WTC11 (cell line): Measurements from ENCODE around the gene IGSF5. TPM values are rescaled to one million over a fixed set of nuclear protein-coding genes. Genes with fewer than 3 reads are reported as not detected.

Experiments
- ATAC-seq: fragments of 200-7000 bp; cut with Tn5 transposase; 2 replicates; pipeline ENCODE4 v1.10.0; 2021; ENCODE audit warnings: mild to moderate bottlenecking, moderate library complexity
- CTCF ChIA-PET: fragments of 300-600 bp; sonication (Branson Sonifier 250); formaldehyde crosslinking; loops from one replicate; lab custom pipeline; 2021; ENCODE audit warnings: antibody characterized with exemption; lab: Charles Lee
- POLR2A ChIA-PET: fragments of 350-600 bp; sonication (Branson Sonifier 250); formaldehyde crosslinking; loops from one replicate; lab custom pipeline; 2021; ENCODE audit warnings: antibody characterized with exemption; lab: Charles Lee
- DNase-seq: peaks from one replicate; pipeline ENCODE4 v3.0.0; 2021; ENCODE audit warnings: low spot score
- H3K27ac Mint-ChIP-seq: 2 replicates; pipeline ENCODE4 v1.8.0; 2021; ENCODE audit warnings: mixed read lengths
- H3K27me3 Mint-ChIP-seq: 2 replicates; pipeline ENCODE4 v1.8.0; 2021; ENCODE audit warnings: low read depth, mild to moderate bottlenecking, moderate library complexity, mixed read lengths
- H3K36me3 Mint-ChIP-seq: 2 replicates; pipeline ENCODE4 v1.8.0; 2021; ENCODE audit warnings: mixed read lengths
- H3K4me1 Mint-ChIP-seq: 2 replicates; pipeline ENCODE4 v1.8.0; 2022; ENCODE audit warnings: mixed read lengths
- H3K4me3 Mint-ChIP-seq: 2 replicates; pipeline ENCODE4 v1.8.0; 2021; ENCODE audit warnings: mild to moderate bottlenecking, moderate library complexity, mixed read lengths
- H3K9me3 Mint-ChIP-seq: 2 replicates; pipeline ENCODE4 v1.8.0; 2021; ENCODE audit warnings: mixed read lengths
- FOXP1 ChIP-seq: sonication (generic); formaldehyde crosslinking; IDR thresholded peaks from 2 replicates; pipeline ENCODE4 v1.8.0; 2022; ENCODE audit warnings: missing genetic modification reagents, mild to moderate bottlenecking, moderate library complexity, borderline replicate concordance
- GRHL2 ChIP-seq: fragments of 250-450 bp; sonication (Bioruptor Pico); IDR thresholded peaks from 2 replicates; pipeline ENCODE4 v1.8.0; 2022; ENCODE audit warnings: mild to moderate bottlenecking, moderate library complexity; ENCODE audit not compliant: insufficient replicate concordance, severe bottlenecking
- HMGA2 ChIP-seq: fragments of 250-450 bp; sonication (Bioruptor Pico); IDR thresholded peaks from 2 replicates; pipeline ENCODE4 v1.4.0; 2021; ENCODE audit warnings: mild to moderate bottlenecking, moderate library complexity
- IRF2 ChIP-seq: sonication (generic); formaldehyde crosslinking; IDR thresholded peaks from 2 replicates; pipeline ENCODE4 v1.8.0; 2022; ENCODE audit warnings: low read depth, missing genetic modification reagents, borderline replicate concordance
- MYBL2 ChIP-seq: sonication (generic); formaldehyde crosslinking; IDR thresholded peaks from 2 replicates; pipeline ENCODE4 v1.8.1; 2023; ENCODE audit warnings: mild to moderate bottlenecking, moderate library complexity, missing genetic modification reagents
- NFE2L1 ChIP-seq: sonication (generic); formaldehyde crosslinking; IDR thresholded peaks from 2 replicates; pipeline ENCODE4 v1.8.1; 2023; ENCODE audit warnings: missing genetic modification reagents
- OVOL2 ChIP-seq: fragments of 250-450 bp; sonication (Bioruptor Pico); IDR thresholded peaks from 2 replicates; pipeline ENCODE4 v1.9.0; 2021; ENCODE audit warnings: mild to moderate bottlenecking, borderline replicate concordance
- SMAD3 ChIP-seq: sonication (generic); formaldehyde crosslinking; IDR thresholded peaks from 2 replicates; pipeline ENCODE4 v1.8.0; 2022; ENCODE audit warnings: missing genetic modification reagents, mild to moderate bottlenecking, borderline replicate concordance
- TCF7 ChIP-seq: sonication (generic); formaldehyde crosslinking; IDR thresholded peaks from 2 replicates; pipeline ENCODE4 v1.8.0; 2022; ENCODE audit warnings: mild to moderate bottlenecking, low read depth, missing genetic modification reagents, moderate library complexity
- TEAD1 ChIP-seq: sonication (generic); formaldehyde crosslinking; IDR thresholded peaks from 2 replicates; pipeline ENCODE4 v1.8.0; 2022; ENCODE audit warnings: mild to moderate bottlenecking, missing genetic modification reagents
- ZBTB21 ChIP-seq: sonication (generic); formaldehyde crosslinking; IDR thresholded peaks from 2 replicates; pipeline ENCODE4 v1.8.1; 2023; ENCODE audit warnings: mild to moderate bottlenecking, missing genetic modification reagents, borderline replicate concordance
- ZNF232 ChIP-seq: sonication (generic); formaldehyde crosslinking; IDR thresholded peaks from 2 replicates; pipeline ENCODE4 v1.8.0; 2022; ENCODE audit warnings: mild to moderate bottlenecking, missing genetic modification reagents
- ZNF263 ChIP-seq: sonication (generic); formaldehyde crosslinking; IDR thresholded peaks from 2 replicates; pipeline ENCODE4 v1.8.1; 2022; ENCODE audit warnings: low read depth, mild to moderate bottlenecking, moderate library complexity, missing genetic modification reagents
- total RNA-seq: library from RNA; stranded (reverse); gene quantifications from 3 replicates; pipeline ENCODE4 v1.2.3, GENCODE V29; 2021
- TF ChIP-seq, protein P1 (sequence below): sonication (generic); formaldehyde crosslinking; IDR thresholded peaks from 2 replicates; pipeline ENCODE4 v1.8.1; 2023; ENCODE audit warnings: mild to moderate bottlenecking, moderate library complexity, missing genetic modification reagents
- TF ChIP-seq, protein P2 (sequence below): sonication (generic); formaldehyde crosslinking; IDR thresholded peaks from 2 replicates; pipeline ENCODE4 v1.8.1; 2022; ENCODE audit warnings: low read depth, mild to moderate bottlenecking, moderate library complexity, missing genetic modification reagents, borderline replicate concordance
- TF ChIP-seq, protein P3 (sequence below): sonication (generic); formaldehyde crosslinking; IDR thresholded peaks from 2 replicates; pipeline ENCODE4 v1.8.1; 2022; ENCODE audit warnings: low read depth, missing genetic modification reagents, borderline replicate concordance
- TF ChIP-seq, protein P4 (sequence below): sonication (generic); formaldehyde crosslinking; IDR thresholded peaks from 2 replicates; pipeline ENCODE4 v1.8.1; 2023; ENCODE audit warnings: mild to moderate bottlenecking, missing genetic modification reagents
- TF ChIP-seq, protein P5 (sequence below): sonication (generic); formaldehyde crosslinking; IDR thresholded peaks from 2 replicates; pipeline ENCODE4 v1.8.1; 2023; ENCODE audit warnings: mild to moderate bottlenecking, missing genetic modification reagents, borderline replicate concordance
- TF ChIP-seq, protein P6 (sequence below): fragments of 250-450 bp; sonication (Bioruptor Pico); IDR thresholded peaks from 2 replicates; pipeline ENCODE4 v1.8.0; 2021; ENCODE audit warnings: mild to moderate bottlenecking

The IGSF5 gene
- total RNA-seq, 1 experiment from 2014 or later, result 3.6 TPM

DNA sequence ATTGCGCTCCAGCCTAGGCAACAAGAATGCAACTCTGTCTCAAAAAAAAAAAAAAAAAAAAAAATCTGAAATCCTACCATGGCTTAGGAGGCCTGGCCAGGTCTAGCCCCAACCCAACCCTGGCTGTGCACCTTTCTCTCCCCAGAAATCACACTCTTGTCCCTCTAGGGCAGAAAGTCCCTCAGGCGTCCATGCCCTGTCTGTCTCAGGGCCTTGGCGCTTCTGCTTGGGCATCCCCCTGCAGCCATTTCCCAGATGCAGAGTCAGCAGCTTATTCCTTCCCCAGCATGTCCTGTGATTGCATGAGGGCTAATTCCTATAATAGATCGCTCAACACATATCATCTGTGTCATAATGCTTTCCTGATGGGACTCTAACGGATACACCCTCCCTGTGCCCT lies 65.0 kb downstream of the IGSF5 start:
- no peak overlapping the region for H3K4me3 Mint-ChIP-seq
- ATAC-seq (no peak), DNase-seq (no peak)
- H3K27me3 Mint-ChIP-seq, result peaks cover 3% of the 10 kb centered on the region
- ChIA-PET CTCF (no interaction called here), POLR2A (interaction anchor here (0.7 kb wide), 1 partner anchor 295 kb away, joined by 9 read pairs; no protein-coding TSS in a partner anchor)
- H3K9me3 Mint-ChIP-seq, result peaks cover 49% of the 10 kb centered on the region
- peaks cover 26% of the 10 kb centered on the region for H3K36me3 Mint-ChIP-seq
- TF ChIP-seq GRHL2 (CRISPR knock-in tag) (no peak), MYBL2 (CRISPR knock-in tag) (no peak), FOXP1 (CRISPR knock-in tag) (no peak), ZNF263 (CRISPR knock-in tag) (no peak), ZNF232 (no peak), ZBTB21 (no peak)
- TF ChIP-seq, protein P1, sequence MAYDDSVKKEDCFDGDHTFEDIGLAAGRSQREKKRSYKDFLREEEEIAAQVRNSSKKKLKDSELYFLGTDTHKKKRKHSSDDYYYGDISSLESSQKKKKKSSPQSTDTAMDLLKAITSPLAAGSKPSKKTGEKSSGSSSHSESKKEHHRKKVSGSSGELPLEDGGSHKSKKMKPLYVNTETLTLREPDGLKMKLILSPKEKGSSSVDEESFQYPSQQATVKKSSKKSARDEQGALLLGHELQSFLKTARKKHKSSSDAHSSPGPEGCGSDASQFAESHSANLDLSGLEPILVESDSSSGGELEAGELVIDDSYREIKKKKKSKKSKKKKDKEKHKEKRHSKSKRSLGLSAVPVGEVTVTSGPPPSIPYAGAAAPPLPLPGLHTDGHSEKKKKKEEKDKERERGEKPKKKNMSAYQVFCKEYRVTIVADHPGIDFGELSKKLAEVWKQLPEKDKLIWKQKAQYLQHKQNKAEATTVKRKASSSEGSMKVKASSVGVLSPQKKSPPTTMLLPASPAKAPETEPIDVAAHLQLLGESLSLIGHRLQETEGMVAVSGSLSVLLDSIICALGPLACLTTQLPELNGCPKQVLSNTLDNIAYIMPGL (CRISPR knock-in tag), result no peak
- TF ChIP-seq, protein P2, sequence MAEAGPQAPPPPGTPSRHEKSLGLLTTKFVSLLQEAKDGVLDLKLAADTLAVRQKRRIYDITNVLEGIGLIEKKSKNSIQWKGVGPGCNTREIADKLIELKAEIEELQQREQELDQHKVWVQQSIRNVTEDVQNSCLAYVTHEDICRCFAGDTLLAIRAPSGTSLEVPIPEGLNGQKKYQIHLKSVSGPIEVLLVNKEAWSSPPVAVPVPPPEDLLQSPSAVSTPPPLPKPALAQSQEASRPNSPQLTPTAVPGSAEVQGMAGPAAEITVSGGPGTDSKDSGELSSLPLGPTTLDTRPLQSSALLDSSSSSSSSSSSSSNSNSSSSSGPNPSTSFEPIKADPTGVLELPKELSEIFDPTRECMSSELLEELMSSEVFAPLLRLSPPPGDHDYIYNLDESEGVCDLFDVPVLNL (CRISPR knock-in tag), result no peak
- TF ChIP-seq, protein P3, sequence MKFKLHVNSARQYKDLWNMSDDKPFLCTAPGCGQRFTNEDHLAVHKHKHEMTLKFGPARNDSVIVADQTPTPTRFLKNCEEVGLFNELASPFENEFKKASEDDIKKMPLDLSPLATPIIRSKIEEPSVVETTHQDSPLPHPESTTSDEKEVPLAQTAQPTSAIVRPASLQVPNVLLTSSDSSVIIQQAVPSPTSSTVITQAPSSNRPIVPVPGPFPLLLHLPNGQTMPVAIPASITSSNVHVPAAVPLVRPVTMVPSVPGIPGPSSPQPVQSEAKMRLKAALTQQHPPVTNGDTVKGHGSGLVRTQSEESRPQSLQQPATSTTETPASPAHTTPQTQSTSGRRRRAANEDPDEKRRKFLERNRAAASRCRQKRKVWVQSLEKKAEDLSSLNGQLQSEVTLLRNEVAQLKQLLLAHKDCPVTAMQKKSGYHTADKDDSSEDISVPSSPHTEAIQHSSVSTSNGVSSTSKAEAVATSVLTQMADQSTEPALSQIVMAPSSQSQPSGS (CRISPR knock-in tag), result no peak
- no peak overlapping the region for H3K27ac Mint-ChIP-seq
- peaks cover 5% of the 10 kb centered on the region; the same call in 1 of the 2 replicates for H3K4me1 Mint-ChIP-seq

DNA sequence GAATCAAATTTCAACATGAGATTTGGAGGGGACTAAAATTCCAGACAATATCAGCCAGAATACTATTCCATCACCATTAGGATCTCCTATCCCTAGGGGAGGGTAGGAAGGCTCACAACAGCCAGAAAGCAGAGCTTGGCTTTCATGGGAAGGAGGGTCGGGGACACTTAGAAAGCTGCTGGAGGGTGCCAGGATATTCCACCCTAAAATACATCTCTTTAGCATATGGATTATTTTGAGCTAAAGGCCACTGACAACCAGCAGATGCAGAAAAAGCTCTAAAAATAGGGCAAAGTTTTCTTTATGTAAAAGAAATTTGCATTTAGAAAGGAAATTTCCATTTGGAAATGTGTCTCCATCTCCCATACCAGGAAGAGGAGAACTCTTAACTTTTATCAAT lies 68.0 kb downstream of the IGSF5 start:
- peaks cover 26% of the 10 kb centered on the region for H3K36me3 Mint-ChIP-seq
- no peaks in the 10 kb centered on the region for H3K27me3 Mint-ChIP-seq
- ChIA-PET POLR2A (no interaction called here), CTCF (no interaction called here)
- peaks cover 5% of the 10 kb centered on the region; the same call in 1 of the 2 replicates for H3K4me1 Mint-ChIP-seq
- H3K4me3 Mint-ChIP-seq, result no peak overlapping the region
- ATAC-seq, result no peak
- no peak for TF ChIP-seq TCF7 (CRISPR knock-in tag)
- no peak overlapping the region for H3K27ac Mint-ChIP-seq
- no peak for DNase-seq
- peaks cover 45% of the 10 kb centered on the region for H3K9me3 Mint-ChIP-seq

DNA sequence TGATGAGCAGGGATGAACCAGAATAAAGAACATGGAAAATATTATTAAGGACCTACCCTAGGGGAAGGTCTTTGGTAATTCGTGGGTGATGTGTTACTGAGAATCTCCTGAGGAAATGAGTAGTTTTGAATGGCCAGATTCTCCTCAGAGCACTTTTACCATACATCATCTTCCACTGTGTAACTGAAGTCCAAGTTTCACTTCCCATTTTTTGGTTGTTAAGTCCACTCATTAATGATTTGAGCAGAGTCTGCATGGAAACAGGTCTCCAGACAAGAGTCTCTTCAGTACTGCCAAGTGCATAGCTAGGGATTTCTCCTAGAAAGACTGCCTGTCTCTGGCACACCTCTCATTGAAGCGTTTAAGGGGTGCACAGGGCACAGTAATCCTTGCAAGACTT lies 73.6 kb downstream of the IGSF5 start:
- ATAC-seq, result no peak
- DNase-seq, result no peak
- ChIA-PET CTCF (no interaction called here), POLR2A (no interaction called here)
- Mint-ChIP-seq H3K36me3 (peaks cover 2% of the 10 kb centered on the region), H3K27me3 (no peaks in the 10 kb centered on the region), H3K4me1 (peaks cover under 1% of the 10 kb centered on the region; the same call in 1 of the 2 replicates), H3K27ac (no peak overlapping the region), H3K9me3 (peaks cover 35% of the 10 kb centered on the region), H3K4me3 (no peak overlapping the region)
- TF ChIP-seq, protein P1 (CRISPR knock-in tag), result no peak
- no peak for TF ChIP-seq SMAD3 (CRISPR knock-in tag)
- TF ChIP-seq TEAD1 (CRISPR knock-in tag), result no peak
- no peak for TF ChIP-seq HMGA2 (CRISPR knock-in tag)
- TF ChIP-seq, protein P4, sequence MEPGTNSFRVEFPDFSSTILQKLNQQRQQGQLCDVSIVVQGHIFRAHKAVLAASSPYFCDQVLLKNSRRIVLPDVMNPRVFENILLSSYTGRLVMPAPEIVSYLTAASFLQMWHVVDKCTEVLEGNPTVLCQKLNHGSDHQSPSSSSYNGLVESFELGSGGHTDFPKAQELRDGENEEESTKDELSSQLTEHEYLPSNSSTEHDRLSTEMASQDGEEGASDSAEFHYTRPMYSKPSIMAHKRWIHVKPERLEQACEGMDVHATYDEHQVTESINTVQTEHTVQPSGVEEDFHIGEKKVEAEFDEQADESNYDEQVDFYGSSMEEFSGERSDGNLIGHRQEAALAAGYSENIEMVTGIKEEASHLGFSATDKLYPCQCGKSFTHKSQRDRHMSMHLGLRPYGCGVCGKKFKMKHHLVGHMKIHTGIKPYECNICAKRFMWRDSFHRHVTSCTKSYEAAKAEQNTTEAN (CRISPR knock-in tag), result no peak
- TF ChIP-seq GRHL2 (CRISPR knock-in tag), result no peak
- TF ChIP-seq, protein P5, sequence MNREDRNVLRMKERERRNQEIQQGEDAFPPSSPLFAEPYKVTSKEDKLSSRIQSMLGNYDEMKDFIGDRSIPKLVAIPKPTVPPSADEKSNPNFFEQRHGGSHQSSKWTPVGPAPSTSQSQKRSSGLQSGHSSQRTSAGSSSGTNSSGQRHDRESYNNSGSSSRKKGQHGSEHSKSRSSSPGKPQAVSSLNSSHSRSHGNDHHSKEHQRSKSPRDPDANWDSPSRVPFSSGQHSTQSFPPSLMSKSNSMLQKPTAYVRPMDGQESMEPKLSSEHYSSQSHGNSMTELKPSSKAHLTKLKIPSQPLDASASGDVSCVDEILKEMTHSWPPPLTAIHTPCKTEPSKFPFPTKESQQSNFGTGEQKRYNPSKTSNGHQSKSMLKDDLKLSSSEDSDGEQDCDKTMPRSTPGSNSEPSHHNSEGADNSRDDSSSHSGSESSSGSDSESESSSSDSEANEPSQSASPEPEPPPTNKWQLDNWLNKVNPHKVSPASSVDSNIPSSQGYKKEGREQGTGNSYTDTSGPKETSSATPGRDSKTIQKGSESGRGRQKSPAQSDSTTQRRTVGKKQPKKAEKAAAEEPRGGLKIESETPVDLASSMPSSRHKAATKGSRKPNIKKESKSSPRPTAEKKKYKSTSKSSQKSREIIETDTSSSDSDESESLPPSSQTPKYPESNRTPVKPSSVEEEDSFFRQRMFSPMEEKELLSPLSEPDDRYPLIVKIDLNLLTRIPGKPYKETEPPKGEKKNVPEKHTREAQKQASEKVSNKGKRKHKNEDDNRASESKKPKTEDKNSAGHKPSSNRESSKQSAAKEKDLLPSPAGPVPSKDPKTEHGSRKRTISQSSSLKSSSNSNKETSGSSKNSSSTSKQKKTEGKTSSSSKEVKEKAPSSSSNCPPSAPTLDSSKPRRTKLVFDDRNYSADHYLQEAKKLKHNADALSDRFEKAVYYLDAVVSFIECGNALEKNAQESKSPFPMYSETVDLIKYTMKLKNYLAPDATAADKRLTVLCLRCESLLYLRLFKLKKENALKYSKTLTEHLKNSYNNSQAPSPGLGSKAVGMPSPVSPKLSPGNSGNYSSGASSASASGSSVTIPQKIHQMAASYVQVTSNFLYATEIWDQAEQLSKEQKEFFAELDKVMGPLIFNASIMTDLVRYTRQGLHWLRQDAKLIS (CRISPR knock-in tag), result no peak
- TF ChIP-seq IRF2 (CRISPR knock-in tag), result no peak
- no peak for TF ChIP-seq NFE2L1
- TF ChIP-seq, protein P6, sequence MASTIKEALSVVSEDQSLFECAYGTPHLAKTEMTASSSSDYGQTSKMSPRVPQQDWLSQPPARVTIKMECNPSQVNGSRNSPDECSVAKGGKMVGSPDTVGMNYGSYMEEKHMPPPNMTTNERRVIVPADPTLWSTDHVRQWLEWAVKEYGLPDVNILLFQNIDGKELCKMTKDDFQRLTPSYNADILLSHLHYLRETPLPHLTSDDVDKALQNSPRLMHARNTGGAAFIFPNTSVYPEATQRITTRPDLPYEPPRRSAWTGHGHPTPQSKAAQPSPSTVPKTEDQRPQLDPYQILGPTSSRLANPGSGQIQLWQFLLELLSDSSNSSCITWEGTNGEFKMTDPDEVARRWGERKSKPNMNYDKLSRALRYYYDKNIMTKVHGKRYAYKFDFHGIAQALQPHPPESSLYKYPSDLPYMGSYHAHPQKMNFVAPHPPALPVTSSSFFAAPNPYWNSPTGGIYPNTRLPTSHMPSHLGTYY (CRISPR knock-in tag), result no peak
- TF ChIP-seq ZBTB21, result no peak
- no peak for TF ChIP-seq OVOL2 (CRISPR knock-in tag)
